Endothelial cell (in vitro differentiated cells): ENCODE results near the gene PLD1. TPM values are rescaled to one million over a fixed set of nuclear protein-coding genes. Genes with fewer than 3 reads are reported as not detected.

Source experiments
- DNase-seq: peaks from one replicate; pipeline ENCODE4 v3.0.0; 2021; ENCODE audit warnings: low spot score
- H3K27ac Mint-ChIP-seq: one replicate; pipeline ENCODE4 v1.8.0; 2021; ENCODE audit warnings: mixed read lengths, inconsistent platforms; ENCODE audit not compliant: unreplicated experiment
- H3K27me3 Mint-ChIP-seq: one replicate; pipeline ENCODE4 v1.8.0; 2021; ENCODE audit warnings: mild to moderate bottlenecking, moderate library complexity, mixed read lengths, inconsistent platforms; ENCODE audit not compliant: unreplicated experiment
- H3K36me3 Mint-ChIP-seq: one replicate; pipeline ENCODE4 v1.8.0; 2021; ENCODE audit warnings: mild to moderate bottlenecking, low read depth, mixed read lengths, inconsistent platforms; ENCODE audit not compliant: unreplicated experiment
- H3K4me1 Mint-ChIP-seq: one replicate; pipeline ENCODE4 v1.8.0; 2021; ENCODE audit warnings: mild to moderate bottlenecking, mixed read lengths, inconsistent platforms; ENCODE audit not compliant: unreplicated experiment
- H3K4me3 Mint-ChIP-seq: one replicate; pipeline ENCODE4 v1.8.0; 2021; ENCODE audit warnings: mild to moderate bottlenecking, mixed read lengths, inconsistent platforms; ENCODE audit not compliant: unreplicated experiment
- H3K9me3 Mint-ChIP-seq: one replicate; pipeline ENCODE4 v1.8.0; 2021; ENCODE audit warnings: mixed read lengths, inconsistent platforms; ENCODE audit not compliant: unreplicated experiment
- CTCF ChIP-seq: fragments of 200-600 bp; sonication (generic); IDR thresholded peaks from one replicate; pipeline ENCODE4 v1.5.0; 2021; ENCODE audit warnings: antibody characterized with exemption; ENCODE audit not compliant: unreplicated experiment
- total RNA-seq: library from RNA; stranded (reverse); fragmentation: NEBNext Ultra II Directional; extraction: Animal tissue kit (Norgen Biotek cat#: 25700); gene quantifications from one replicate; pipeline ENCODE4 v1.2.1, GENCODE V29; 2021; ENCODE audit not compliant: unreplicated experiment

PLD1 gene
- total RNA-seq, 1 donor from 2014 or later: 61.5 TPM

- Mint-ChIP-seq H3K9me3 (no peaks in the 10 kb centered on the region), H3K27ac (no peak overlapping the region)
- no peak for TF ChIP-seq CTCF
These were observed 143.8 kb downstream of the PLD1 start for GRCh38 chr3:171666516-171666915.

DNA sequence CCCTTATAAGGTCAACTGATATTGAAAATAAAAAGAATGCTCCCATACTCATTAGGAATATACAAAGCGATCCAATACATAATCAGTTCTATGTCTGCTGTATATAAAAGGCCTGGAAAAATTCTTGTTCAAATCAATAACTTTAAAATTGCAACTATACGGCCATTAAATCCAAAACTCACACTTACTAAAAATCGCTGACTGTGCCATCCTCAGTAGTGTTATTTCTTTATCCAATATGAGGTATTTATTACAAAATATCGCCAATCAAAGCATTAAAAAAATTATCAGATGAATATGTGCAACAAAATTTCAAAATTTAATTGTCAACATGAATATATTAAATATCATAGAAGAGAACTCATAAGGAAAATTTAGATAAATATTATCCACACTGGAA, 146.5 kb downstream of the PLD1 start:
- Mint-ChIP-seq H3K36me3 (peaks cover 39% of the 10 kb centered on the region), H3K4me1 (peaks cover 2% of the 10 kb centered on the region), H3K27ac (no peak overlapping the region), H3K9me3 (no peaks in the 10 kb centered on the region), H3K4me3 (no peak overlapping the region), H3K27me3 (peaks cover 1% of the 10 kb centered on the region)
- no peak for DNase-seq
- no peak for TF ChIP-seq CTCF

More at GRCh38 chr3:171666516-171666915, 143.8 kb downstream of the PLD1 start:
- Mint-ChIP-seq H3K4me1 (peaks cover 7% of the 10 kb centered on the region), H3K36me3 (peaks cover 44% of the 10 kb centered on the region), H3K27me3 (peaks cover 1% of the 10 kb centered on the region), H3K4me3 (no peak overlapping the region)
- no peak for DNase-seq

- Mint-ChIP-seq H3K27ac (no peak overlapping the region), H3K27me3 (no peaks in the 10 kb centered on the region), H3K4me1 (no peaks in the 10 kb centered on the region), H3K9me3 (no peaks in the 10 kb centered on the region), H3K36me3 (peaks cover 30% of the 10 kb centered on the region), H3K4me3 (no peak overlapping the region)
- no peak for TF ChIP-seq CTCF
- no peak for DNase-seq
These were observed 148.8 kb downstream of the PLD1 start for GRCh38 chr3:171661484-171661883.

- Mint-ChIP-seq H3K4me1 (no peaks in the 10 kb centered on the region), H3K27ac (no peak overlapping the region), H3K27me3 (no peaks in the 10 kb centered on the region), H3K4me3 (no peak overlapping the region), H3K36me3 (peaks cover 26% of the 10 kb centered on the region), H3K9me3 (no peaks in the 10 kb centered on the region)
- no peak for TF ChIP-seq CTCF
- no peak for DNase-seq
These were observed 150.1 kb downstream of the PLD1 start for GRCh38 chr3:171660188-171660587.

DNA sequence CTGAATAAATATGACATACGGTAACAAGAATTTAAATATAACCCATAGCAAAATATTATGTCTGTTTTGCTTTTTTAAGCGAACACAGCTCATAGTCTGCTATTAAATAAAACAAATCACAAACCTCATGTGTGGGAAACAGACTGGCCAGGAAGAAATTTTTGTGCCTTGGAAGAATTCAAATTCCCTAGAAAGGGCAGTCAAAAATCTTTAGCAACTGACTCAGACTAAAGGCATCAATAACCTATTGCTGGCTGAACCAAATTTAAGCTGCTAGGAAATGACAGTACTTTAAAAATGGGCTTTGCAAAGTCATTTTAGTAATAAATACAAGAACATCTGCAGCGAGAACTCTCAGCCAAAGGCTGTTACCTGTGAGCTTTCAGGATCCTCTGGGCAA, 151.4 kb downstream of the PLD1 start:
- no peak for DNase-seq
- H3K27ac Mint-ChIP-seq: no peak overlapping the region
- no peak overlapping the region for H3K4me3 Mint-ChIP-seq
- H3K36me3 Mint-ChIP-seq: peaks cover 28% of the 10 kb centered on the region
- no peak for TF ChIP-seq CTCF
- H3K9me3 Mint-ChIP-seq: no peaks in the 10 kb centered on the region
- no peaks in the 10 kb centered on the region for H3K27me3 Mint-ChIP-seq
- H3K4me1 Mint-ChIP-seq: no peaks in the 10 kb centered on the region
